HCT116 (cell line): ENCODE results near the gene PRKCH. TPM values are rescaled to one million over a fixed set of nuclear protein-coding genes. Genes with fewer than 3 reads are reported as not detected.

ENCODE experiments used
- ATAC-seq: fragments of 200-7000 bp; cut with Tn5 transposase; 2 replicates; pipeline ENCODE4 v1.9.1; 2020; ENCODE audit warnings: mild to moderate bottlenecking, moderate library complexity
- BruUV-seq: library from RNA; stranded (reverse); fragments of 400-500 nt; replicated peaks from 2 replicates; lab custom pipeline; 2021; lab: Mats Ljungman, UMichigan
- CTCF ChIA-PET: fragments of 300-600 bp; sonication (Branson Sonifier 250); formaldehyde crosslinking; loops from one replicate; lab custom pipeline; 2021; ENCODE audit warnings: antibody characterized with exemption; lab: Charles Lee
- POLR2A ChIA-PET: fragments of 300-600, 350-600 bp; sonication (Branson Sonifier 250); formaldehyde crosslinking; loops from one replicate; lab custom pipeline; 2021; ENCODE audit warnings: antibody characterized with exemption; lab: Charles Lee
- RAD21 ChIA-PET, 2 experiments: fragments of 300-600 bp; sonication (Branson Sonifier 250); formaldehyde crosslinking; loops; one replicate each; lab custom pipeline; 2023; ENCODE audit warnings: low total read pairs in 2 of 2; ENCODE audit not compliant: uncharacterized antibody in 2 of 2, unreplicated experiment in 2 of 2, low non-redundant PET in 1 of 2; lab: Charles Lee
- DNase-seq: peaks from one replicate; pipeline ENCODE4 v3.0.0-alpha.2; 2010; ENCODE audit warnings: low read depth, low spot score
- H2AFZ ChIP-seq: fragments of 200-600 bp; shearing (Covaris generic), sonication (generic); 2 replicates; pipeline ENCODE4 v1.6.1; 2017; ENCODE audit warnings: low read depth, mixed run types, mixed read lengths, antibody characterized with exemption, low read length; ENCODE audit not compliant: poor library complexity, severe bottlenecking
- H3K27ac ChIP-seq: 2 replicates; pipeline ENCODE4 v1.5.1; 2012; ENCODE audit warnings: low read depth, low read length
- H3K27me3 ChIP-seq: fragments of 200-600 bp; sonication (generic); 2 replicates; pipeline ENCODE4 v1.6.1; 2016; ENCODE audit warnings: mixed run types, low read length, mixed read lengths; ENCODE audit not compliant: insufficient read depth
- H3K36me3 ChIP-seq, 2 experiments: fragments of 200-500 bp in 1 of 2; fragments of 200-600 bp in 1 of 2; sonication (Bioruptor generic) in 1 of 2; sonication (generic) in 1 of 2; 2 replicates each; pipeline versions ENCODE4 v1.5.1 to v1.6.1; 2014 to 2016; ENCODE audit warnings: low read length in 2 of 2, inconsistent platforms in 1 of 2, mixed read lengths in 1 of 2, mixed run types in 1 of 2; ENCODE audit not compliant: insufficient read depth in 2 of 2, control insufficient read depth in 1 of 2
- H3K4me1 ChIP-seq, 2 experiments: fragments of 200-600 bp in 1 of 2; sonication (generic) in 1 of 2; 2 replicates each; pipeline versions ENCODE4 v1.5.1 to v1.6.1; 2012 to 2017; ENCODE audit warnings: low read length in 2 of 2, inconsistent platforms in 1 of 2, mild to moderate bottlenecking in 1 of 2, mixed read lengths in 1 of 2, mixed run types in 1 of 2, moderate library complexity in 1 of 2; ENCODE audit not compliant: insufficient read depth in 2 of 2, control insufficient read depth in 1 of 2
- H3K4me2 ChIP-seq: fragments of 200-600 bp; sonication (generic); 2 replicates; pipeline ENCODE4 v1.6.1; 2017; ENCODE audit warnings: mixed run types, low read length, mixed read lengths
- H3K4me3 ChIP-seq, 2 experiments: fragments of 200-600 bp in 1 of 2; sonication (generic) in 1 of 2; replicated peaks in 1 of 2; 2 replicates each; pipeline ENCODE4 v1.5.1; 2011 to 2016; ENCODE audit warnings: low read length in 2 of 2, control low read depth in 1 of 2, low read depth in 1 of 2, mild to moderate bottlenecking in 1 of 2, mixed read lengths in 1 of 2, mixed run types in 1 of 2
- H3K79me2 ChIP-seq: fragments of 200-600 bp; sonication (generic); 2 replicates; pipeline ENCODE4 v1.6.1; 2017; ENCODE audit warnings: mild to moderate bottlenecking, mixed run types, low read length, moderate library complexity, mixed read lengths; ENCODE audit not compliant: insufficient read depth
- H3K9ac ChIP-seq: fragments of 200-600 bp; sonication (generic); 2 replicates; pipeline ENCODE4 v1.6.1; 2016; ENCODE audit warnings: low read length, mixed read lengths
- H3K9me2 ChIP-seq: fragments of 200-600 bp; sonication (generic), shearing (Covaris generic); 2 replicates; pipeline ENCODE4 v1.6.1; 2017; ENCODE audit warnings: mixed run types, mild to moderate bottlenecking, moderate library complexity; ENCODE audit not compliant: insufficient read depth
- H3K9me3 ChIP-seq, 2 experiments: fragments of 200-500 bp in 1 of 2; fragments of 200-600 bp in 1 of 2; sonication (Bioruptor generic) in 1 of 2; sonication (generic) in 1 of 2; 2 replicates each; pipeline ENCODE4 v1.6.1; 2014 to 2017; ENCODE audit warnings: low read length in 2 of 2, mixed read lengths in 2 of 2, inconsistent platforms in 1 of 2, low read depth in 1 of 2, mild to moderate bottlenecking in 1 of 2, mixed run types in 1 of 2, moderate library complexity in 1 of 2; ENCODE audit not compliant: control insufficient read depth in 1 of 2, insufficient read depth in 1 of 2
- H4K20me1 ChIP-seq: fragments of 200-600 bp; sonication (generic), shearing (Covaris generic); 2 replicates; pipeline ENCODE4 v1.6.1; 2017; ENCODE audit warnings: mixed run types, mild to moderate bottlenecking, moderate library complexity; ENCODE audit not compliant: insufficient read depth
- CEBPB ChIP-seq: IDR thresholded peaks from 2 replicates; pipeline ENCODE4 v1.6.1; 2012; ENCODE audit warnings: low read depth
- EGR1 ChIP-seq: IDR thresholded peaks from 2 replicates; pipeline ENCODE4 v1.6.1; 2012; ENCODE audit warnings: low read depth
- EZH2 ChIP-seq: fragments of 200-600 bp; sonication (generic); IDR thresholded peaks from 2 replicates; pipeline ENCODE4 v1.6.1; 2017; ENCODE audit warnings: antibody characterized with exemption, mixed run types
- EZH2phosphoT487 ChIP-seq: fragments of 200-600 bp; IDR thresholded peaks from 2 replicates; pipeline ENCODE4 v1.6.1; 2018; ENCODE audit warnings: antibody characterized with exemption, borderline replicate concordance
- JUND ChIP-seq: IDR thresholded peaks from 2 replicates; pipeline ENCODE4 v1.6.1; 2012
- POLR2AphosphoS5 ChIP-seq: IDR thresholded peaks from 2 replicates; pipeline ENCODE4 v1.6.1; 2011; ENCODE audit warnings: mild to moderate bottlenecking, low read depth, low read length, moderate library complexity
- intact Hi-C: fragments of 100-400 bp; cut with micrococcal nuclease; formaldehyde crosslinking; loops from 2 replicates; pipeline ENCODE4 v1.10.0; 2022
- total RNA-seq: library from RNA; stranded (reverse); gene quantifications from one replicate; pipeline ENCODE4 v1.2.1, GENCODE V29; 2021; ENCODE audit not compliant: unreplicated experiment
- TF ChIP-seq, protein P1 (sequence below): IDR thresholded peaks from 2 replicates; pipeline ENCODE4 v1.6.1; 2011; ENCODE audit warnings: mild to moderate bottlenecking, low read length, moderate library complexity; ENCODE audit not compliant: insufficient replicate concordance; ENCODE audit errors: extremely low read depth
- TF ChIP-seq, protein P2 (sequence below), 3 experiments: fragments of 200-600 bp in 1 of 3; sonication (generic) in 1 of 3; IDR thresholded peaks in 2 of 3; conservative IDR thresholded peaks in 1 of 3; 2 replicates each; pipeline ENCODE4 v1.5.1; 2012 to 2017; ENCODE audit warnings: low read depth in 2 of 3, low read length in 2 of 3, antibody characterized with exemption in 1 of 3, borderline replicate concordance in 1 of 3, control low read depth in 1 of 3, mild to moderate bottlenecking in 1 of 3, mixed read lengths in 1 of 3, mixed run types in 1 of 3, moderate library complexity in 1 of 3; ENCODE audit not compliant: insufficient read depth in 1 of 3
- TF ChIP-seq, protein P3 (sequence below): IDR thresholded peaks from 2 replicates; pipeline ENCODE4 v1.6.1; 2012

The PRKCH gene
- total RNA-seq, 1 experiment from 2014 or later, result 16.6 TPM

DNA sequence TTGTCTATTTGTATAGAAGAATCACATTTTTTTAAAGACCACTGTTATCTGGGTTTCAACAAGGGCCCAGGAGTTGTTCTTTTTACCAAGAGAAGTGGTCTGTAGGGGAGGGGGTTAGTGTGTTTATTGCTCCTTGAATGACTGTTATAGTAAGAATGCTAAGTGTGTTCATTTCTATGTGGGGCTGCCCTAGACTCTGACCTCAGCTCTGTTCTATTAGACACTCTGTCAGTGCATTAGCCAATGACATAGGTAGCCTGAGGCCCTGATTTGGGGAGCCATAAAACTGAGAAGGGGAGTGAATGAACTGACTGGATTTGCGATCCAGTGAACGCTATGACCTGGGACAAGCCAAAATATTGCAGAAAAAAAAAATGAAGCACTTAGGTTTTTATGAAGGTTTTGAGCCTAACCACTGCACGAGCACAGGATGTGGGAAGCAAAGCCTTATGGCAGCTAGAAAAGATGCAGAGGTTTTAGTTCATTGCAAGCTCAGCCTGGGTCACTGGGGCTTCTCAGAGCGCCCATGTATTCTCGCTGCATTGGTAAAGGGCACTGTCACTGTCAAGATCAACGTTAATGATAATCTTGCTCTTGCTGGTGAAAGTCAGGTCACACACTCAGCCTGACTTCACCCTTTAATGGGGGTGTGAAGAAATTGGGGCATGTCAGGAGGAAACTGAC lies 63.8 kb downstream of the PRKCH start:
- no peak overlapping the region for H3K4me3 ChIP-seq
- H3K9ac ChIP-seq, result no peak overlapping the region
- H3K36me3 ChIP-seq, result no peaks in the 10 kb centered on the region
- POLR2A ChIA-PET, result no interaction called here
- TF ChIP-seq POLR2AphosphoS5 (no peak), CEBPB (no peak), EZH2phosphoT487 (no peak), JUND (no peak), EZH2 (no peak), EGR1 (no peak)
- TF ChIP-seq, protein P1, sequence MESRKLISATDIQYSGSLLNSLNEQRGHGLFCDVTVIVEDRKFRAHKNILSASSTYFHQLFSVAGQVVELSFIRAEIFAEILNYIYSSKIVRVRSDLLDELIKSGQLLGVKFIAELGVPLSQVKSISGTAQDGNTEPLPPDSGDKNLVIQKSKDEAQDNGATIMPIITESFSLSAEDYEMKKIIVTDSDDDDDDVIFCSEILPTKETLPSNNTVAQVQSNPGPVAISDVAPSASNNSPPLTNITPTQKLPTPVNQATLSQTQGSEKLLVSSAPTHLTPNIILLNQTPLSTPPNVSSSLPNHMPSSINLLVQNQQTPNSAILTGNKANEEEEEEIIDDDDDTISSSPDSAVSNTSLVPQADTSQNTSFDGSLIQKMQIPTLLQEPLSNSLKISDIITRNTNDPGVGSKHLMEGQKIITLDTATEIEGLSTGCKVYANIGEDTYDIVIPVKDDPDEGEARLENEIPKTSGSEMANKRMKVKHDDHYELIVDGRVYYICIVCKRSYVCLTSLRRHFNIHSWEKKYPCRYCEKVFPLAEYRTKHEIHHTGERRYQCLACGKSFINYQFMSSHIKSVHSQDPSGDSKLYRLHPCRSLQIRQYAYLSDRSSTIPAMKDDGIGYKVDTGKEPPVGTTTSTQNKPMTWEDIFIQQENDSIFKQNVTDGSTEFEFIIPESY, result no peak
- TF ChIP-seq, protein P2, sequence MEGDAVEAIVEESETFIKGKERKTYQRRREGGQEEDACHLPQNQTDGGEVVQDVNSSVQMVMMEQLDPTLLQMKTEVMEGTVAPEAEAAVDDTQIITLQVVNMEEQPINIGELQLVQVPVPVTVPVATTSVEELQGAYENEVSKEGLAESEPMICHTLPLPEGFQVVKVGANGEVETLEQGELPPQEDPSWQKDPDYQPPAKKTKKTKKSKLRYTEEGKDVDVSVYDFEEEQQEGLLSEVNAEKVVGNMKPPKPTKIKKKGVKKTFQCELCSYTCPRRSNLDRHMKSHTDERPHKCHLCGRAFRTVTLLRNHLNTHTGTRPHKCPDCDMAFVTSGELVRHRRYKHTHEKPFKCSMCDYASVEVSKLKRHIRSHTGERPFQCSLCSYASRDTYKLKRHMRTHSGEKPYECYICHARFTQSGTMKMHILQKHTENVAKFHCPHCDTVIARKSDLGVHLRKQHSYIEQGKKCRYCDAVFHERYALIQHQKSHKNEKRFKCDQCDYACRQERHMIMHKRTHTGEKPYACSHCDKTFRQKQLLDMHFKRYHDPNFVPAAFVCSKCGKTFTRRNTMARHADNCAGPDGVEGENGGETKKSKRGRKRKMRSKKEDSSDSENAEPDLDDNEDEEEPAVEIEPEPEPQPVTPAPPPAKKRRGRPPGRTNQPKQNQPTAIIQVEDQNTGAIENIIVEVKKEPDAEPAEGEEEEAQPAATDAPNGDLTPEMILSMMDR (IDR thresholded peaks at IDR 0.05 in 2 of 3, conservative IDR thresholded peaks at IDR 0.05 in 1 of 3; ENCODE audit: borderline replicate concordance in 1 of 3, insufficient read depth in 1 of 3, low read depth in 2 of 3, low read length in 2 of 3), result no peak
- TF ChIP-seq, protein P3, sequence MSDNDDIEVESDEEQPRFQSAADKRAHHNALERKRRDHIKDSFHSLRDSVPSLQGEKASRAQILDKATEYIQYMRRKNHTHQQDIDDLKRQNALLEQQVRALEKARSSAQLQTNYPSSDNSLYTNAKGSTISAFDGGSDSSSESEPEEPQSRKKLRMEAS, result no peak
- CTCF ChIA-PET, result no interaction called here
- BruUV-seq, result no TSS peak
- no peak overlapping the region for H3K4me2 ChIP-seq
- H2AFZ ChIP-seq, result no peak overlapping the region
- no peak overlapping the region for H3K27ac ChIP-seq
- no peaks in the 10 kb centered on the region for H3K9me3 ChIP-seq
- ATAC-seq, result no peak
- intact Hi-C loops, result no loop called here
- DNase-seq, result no peak
- H3K9me2 ChIP-seq, result no peaks in the 10 kb centered on the region
- no peaks in the 10 kb centered on the region for H4K20me1 ChIP-seq
- no peaks in the 10 kb centered on the region for H3K27me3 ChIP-seq
- RAD21 ChIA-PET, result no interaction called here
- H3K79me2 ChIP-seq, result no peaks in the 10 kb centered on the region
- peaks cover 24 to 37% of the 10 kb centered on the region in 2 experiments for H3K4me1 ChIP-seq
